OCI-LY7 (cell line): ENCODE measurements around the gene NDST4. TPM values are rescaled to one million over a fixed set of nuclear protein-coding genes. Genes with fewer than 3 reads are reported as not detected.

Experiments
- Bru-seq: library from RNA; stranded (reverse); fragments of 400-500 nt; gene quantifications from one replicate; lab custom pipeline; 2021; lab: Mats Ljungman, UMichigan
- BruChase-seq, 2 experiments: library from RNA; stranded (reverse); fragments of 400-500 nt; gene quantifications; one replicate each; lab custom pipeline; 2021; lab: Mats Ljungman, UMichigan
- BruUV-seq: library from RNA; stranded (reverse); fragments of 400-500 nt; replicated peaks from 2 replicates; lab custom pipeline; 2021; lab: Mats Ljungman, UMichigan
- CTCF ChIA-PET: fragments of 300-600 bp; sonication (Branson Sonifier 250); formaldehyde crosslinking; loops from one replicate; lab custom pipeline; 2022; ENCODE audit warnings: antibody characterized with exemption; ENCODE audit not compliant: unreplicated experiment; lab: Charles Lee
- POLR2A ChIA-PET: fragments of 300-600 bp; sonication (Branson Sonifier 250); formaldehyde crosslinking; loops from one replicate; lab custom pipeline; 2022; ENCODE audit warnings: antibody characterized with exemption; lab: Charles Lee
- DNase-seq: peaks from one replicate; pipeline ENCODE4 v3.0.0-alpha.2; 2015; ENCODE audit warnings: low spot score
- H2AFZ ChIP-seq: fragments of 200-600 bp; sonication (generic), shearing (Covaris generic); 2 replicates; pipeline ENCODE4 v1.6.1; 2014; ENCODE audit warnings: mild to moderate bottlenecking, antibody characterized with exemption, low read length, moderate library complexity
- H3K27ac ChIP-seq: fragments of 200-600 bp; sonication (generic); 2 replicates; pipeline ENCODE4 v1.5.1; 2014; ENCODE audit warnings: mixed run types, low read depth, mild to moderate bottlenecking, moderate library complexity, low read length, inconsistent platforms; ENCODE audit not compliant: poor library complexity, severe bottlenecking
- H3K36me3 ChIP-seq: fragments of 200-600 bp; sonication (generic); 2 replicates; pipeline ENCODE4 v1.6.1; 2014; ENCODE audit warnings: mild to moderate bottlenecking, antibody characterized with exemption, low read length, moderate library complexity, mixed read lengths; ENCODE audit not compliant: insufficient read depth
- H3K4me1 ChIP-seq: fragments of 200-600 bp; sonication (generic); 2 replicates; pipeline ENCODE4 v1.5.1; 2014; ENCODE audit warnings: mild to moderate bottlenecking, low read length; ENCODE audit not compliant: insufficient read depth, poor library complexity, severe bottlenecking
- H3K4me2 ChIP-seq: fragments of 200-600 bp; sonication (generic); 2 replicates; pipeline ENCODE4 v1.6.1; 2014; ENCODE audit warnings: mild to moderate bottlenecking, low read length
- H3K4me3 ChIP-seq: fragments of 200-600 bp; sonication (generic); 2 replicates; pipeline ENCODE4 v1.5.1; 2014; ENCODE audit warnings: mild to moderate bottlenecking, low read depth, low read length; ENCODE audit not compliant: poor library complexity, severe bottlenecking
- H3K79me2 ChIP-seq: fragments of 200-600 bp; sonication (generic); 2 replicates; pipeline ENCODE4 v1.6.1; 2016; ENCODE audit warnings: low read depth, mild to moderate bottlenecking, low read length, moderate library complexity, mixed read lengths; ENCODE audit not compliant: insufficient read depth
- H3K9me2 ChIP-seq: fragments of 200-600 bp; sonication (generic); 2 replicates; pipeline ENCODE4 v1.6.1; 2016; ENCODE audit warnings: mild to moderate bottlenecking, low read length, mixed read lengths; ENCODE audit not compliant: insufficient read depth
- H3K9me3 ChIP-seq: fragments of 200-600 bp; sonication (generic); 2 replicates; pipeline ENCODE4 v1.6.1; 2014; ENCODE audit warnings: mild to moderate bottlenecking, mixed run types, low read length, mixed read lengths
- H4K20me1 ChIP-seq: fragments of 200-600 bp; sonication (generic); 2 replicates; pipeline ENCODE4 v1.6.1; 2014; ENCODE audit warnings: mild to moderate bottlenecking, antibody characterized with exemption, low read length, moderate library complexity, mixed read lengths; ENCODE audit not compliant: insufficient read depth
- CTCF ChIP-seq: fragments of 200-600 bp; sonication (generic); conservative IDR thresholded peaks from 2 replicates; pipeline ENCODE4 v1.5.1; 2014; ENCODE audit warnings: mild to moderate bottlenecking, antibody characterized with exemption, low read length, moderate library complexity, mixed read lengths
- EZH2phosphoT487 ChIP-seq: fragments of 200-600 bp; sonication (generic); IDR thresholded peaks from 2 replicates; pipeline ENCODE4 v1.6.1; 2018; ENCODE audit warnings: low read depth, borderline replicate concordance, mild to moderate bottlenecking, mixed run types, antibody characterized with exemption, low read length, moderate library complexity, mixed read lengths
- intact Hi-C: fragments of 100-400 bp; cut with micrococcal nuclease; formaldehyde crosslinking; loops from one replicate; pipeline ENCODE4 v1.10.0; 2022; ENCODE audit not compliant: unreplicated experiment
- long read RNA-seq: library from polyadenylated mRNA; stranded (forward); transcript quantifications from one replicate; pipeline ENCODE4 v2.0.0, GENCODE V29; 2022
- total RNA-seq, 2 experiments: library from RNA; depleted of rRNA in 1 of 2; stranded (reverse); fragments of >200 nt in 1 of 2; shearing (Covaris generic) in 1 of 2; gene quantifications; 2 replicates each; pipeline ENCODE4 v1.2.3, GENCODE V29; 2014 to 2022

The NDST4 gene
- not detected in 2 replicates for total RNA-seq (2014; rRNA removed; shearing (Covaris generic))
- total RNA-seq (2022), result not detected in 2 replicates
- not detected for Bru-seq, nascent RNA
- not detected for BruChase-seq, experiment 1, labeled RNA remaining after a 6-hour chase
- BruChase-seq, experiment 2, labeled RNA remaining after a 2-hour chase, result not detected
- long read RNA-seq, result 0 reads

GRCh38 chr4:115113506-115114106 lies at the start of gene NDST4:
Gene NDST4 (minus strand): TSS chr4:115113620. CDS start chr4:115077036, 36,584 bp downstream.
- H2AFZ ChIP-seq, result no peak within 1 kb of the TSS
- intact Hi-C loops, result no loop called here
- BruUV-seq, result no TSS peak

GRCh38 chr4:115159141-115159540 lies 45.7 kb upstream of the NDST4 start:
- no peaks in the 10 kb centered on the region for H3K4me1 ChIP-seq
- H3K36me3 ChIP-seq, result no peaks in the 10 kb centered on the region
- intact Hi-C loops, result no loop called here
- no peaks in the 10 kb centered on the region for H3K79me2 ChIP-seq
- CTCF ChIA-PET, result no interaction called here
- no peak for DNase-seq
- H3K4me2 ChIP-seq, result no peak overlapping the region
- no peak overlapping the region for H2AFZ ChIP-seq
- H3K27ac ChIP-seq, result no peak overlapping the region
- H3K4me3 ChIP-seq, result no peak overlapping the region
- POLR2A ChIA-PET, result interaction anchor here (0.5 to 0.6 kb wide), 2 partner anchors 26 to 181 kb away, joined by 3 read pairs; no protein-coding TSS in a partner anchor
- no peaks in the 10 kb centered on the region for H3K9me3 ChIP-seq
- H3K9me2 ChIP-seq, result no peaks in the 10 kb centered on the region
- H4K20me1 ChIP-seq, result no peaks in the 10 kb centered on the region
- no TSS peak for BruUV-seq
- TF ChIP-seq EZH2phosphoT487, result no peak
- TF ChIP-seq CTCF, result no peak

More at GRCh38 chr4:115113506-115114106, at the start of gene NDST4:
- Histone ChIP-seq H3K9me3 (no peaks in the 10 kb centered on the region), H3K27ac (no peak within 1 kb of the TSS), H3K4me2 (no peak within 1 kb of the TSS), H3K4me1 (no peaks in the 10 kb centered on the region), H3K79me2 (no peaks in the 10 kb centered on the region), H3K9me2 (no peaks in the 10 kb centered on the region), H3K36me3 (no peaks in the 10 kb centered on the region), H3K4me3 (no peak within 1 kb of the TSS), H4K20me1 (no peaks in the 10 kb centered on the region)
- POLR2A ChIA-PET, result interaction anchor here (0.9 kb wide), 1 partner anchor 255 kb away, joined by 3 read pairs; no protein-coding TSS in a partner anchor
- TF ChIP-seq CTCF (no peak), EZH2phosphoT487 (no peak)
- DNase-seq, result no peak
- CTCF ChIA-PET, result no interaction called here

- no peak for DNase-seq
- Histone ChIP-seq H3K9me2 (no peaks in the 10 kb centered on the region), H3K79me2 (no peaks in the 10 kb centered on the region), H3K4me3 (no peak overlapping the region), H3K4me1 (no peaks in the 10 kb centered on the region), H2AFZ (no peak overlapping the region), H3K36me3 (no peaks in the 10 kb centered on the region), H3K4me2 (no peak overlapping the region), H4K20me1 (no peaks in the 10 kb centered on the region), H3K27ac (no peak overlapping the region), H3K9me3 (no peaks in the 10 kb centered on the region)
- ChIA-PET CTCF (no interaction called here), POLR2A (no interaction called here)
- TF ChIP-seq EZH2phosphoT487 (no peak), CTCF (no peak)
- BruUV-seq, result no TSS peak
- intact Hi-C loops, result no loop called here
These were observed 44.9 kb upstream of the NDST4 start for GRCh38 chr4:115158296-115158695.
